ENCODE results near the gene EIF4A3.

EIF4A3 gene

DNA sequence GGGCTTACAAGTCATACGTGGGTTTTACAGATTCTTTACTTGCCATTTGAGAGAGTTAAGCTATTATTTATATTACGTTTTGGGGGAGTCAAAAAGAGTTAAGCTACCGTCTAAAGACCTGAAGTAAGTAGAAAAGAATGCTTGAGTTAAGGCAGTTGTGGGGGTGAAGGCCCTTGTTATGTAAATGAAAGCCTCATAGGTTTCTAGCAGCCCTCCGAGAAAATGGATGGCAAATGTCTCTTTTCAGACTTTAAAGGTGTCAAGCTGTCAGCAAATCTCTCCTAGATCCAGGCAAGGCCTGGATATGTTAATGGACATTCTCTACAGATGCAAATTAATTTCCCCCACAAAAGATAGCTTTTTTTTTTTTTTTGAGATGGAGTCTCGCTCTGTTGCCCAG, 7.2 kb upstream of the EIF4A3 start:
- Histone ChIP-seq H3K27ac (ENCODE audit: low read length) (no peak overlapping the region), H3K4me1 (ENCODE audit: control insufficient read depth, insufficient read depth, low read length) (no peaks in the 10 kb centered on the region), H3K36me3 (ENCODE audit: control insufficient read depth in 2 of 2, insufficient read depth in 2 of 2, low read length in 2 of 2) (no peaks in the 10 kb centered on the region), H3K27me3 (ENCODE audit: control insufficient read depth in 1 of 2, insufficient read depth in 2 of 2, low read length in 2 of 2) (no peaks in the 10 kb centered on the region), H3K4me3 (ENCODE audit: low read length in 2 of 2) (no peak overlapping the region), H3K9ac (ENCODE audit: low read length in 2 of 2) (no peak overlapping the region), H3K9me3 (ENCODE audit: control insufficient read depth in 2 of 2, low read length in 2 of 2) (no peaks in the 10 kb centered on the region)

DNA sequence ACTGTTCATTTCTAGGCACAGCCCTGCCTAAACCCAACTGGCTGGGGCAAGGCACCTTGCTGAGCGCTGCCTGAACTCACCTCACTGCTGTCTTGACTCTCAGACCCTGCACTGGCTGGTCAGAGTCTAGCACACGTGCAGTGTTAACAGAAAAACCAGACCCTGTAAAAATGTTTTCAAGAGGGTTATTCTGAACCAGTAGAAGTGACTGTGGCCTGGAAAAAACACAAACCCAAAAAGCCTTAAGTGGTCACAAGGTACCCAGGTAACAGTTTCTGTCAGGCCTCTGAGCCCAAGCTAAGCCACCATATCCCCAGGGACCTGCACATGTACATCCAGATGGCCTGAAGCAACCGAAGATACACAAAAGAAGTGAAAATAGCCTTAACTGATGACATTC, 6.1 kb upstream of the EIF4A3 start:
- Histone ChIP-seq H3K4me3 (ENCODE audit: low read length in 2 of 2) (no peak overlapping the region), H3K9ac (ENCODE audit: low read length in 2 of 2) (no peak overlapping the region), H3K27me3 (ENCODE audit: control insufficient read depth in 1 of 2, insufficient read depth in 2 of 2, low read length in 2 of 2) (no peaks in the 10 kb centered on the region), H3K27ac (ENCODE audit: low read length) (no peak overlapping the region), H3K9me3 (ENCODE audit: control insufficient read depth in 2 of 2, low read length in 2 of 2) (no peaks in the 10 kb centered on the region), H3K36me3 (ENCODE audit: control insufficient read depth in 2 of 2, insufficient read depth in 2 of 2, low read length in 2 of 2) (no peaks in the 10 kb centered on the region), H3K4me1 (ENCODE audit: control insufficient read depth, insufficient read depth, low read length) (peaks cover 3% of the 10 kb centered on the region)

DNA sequence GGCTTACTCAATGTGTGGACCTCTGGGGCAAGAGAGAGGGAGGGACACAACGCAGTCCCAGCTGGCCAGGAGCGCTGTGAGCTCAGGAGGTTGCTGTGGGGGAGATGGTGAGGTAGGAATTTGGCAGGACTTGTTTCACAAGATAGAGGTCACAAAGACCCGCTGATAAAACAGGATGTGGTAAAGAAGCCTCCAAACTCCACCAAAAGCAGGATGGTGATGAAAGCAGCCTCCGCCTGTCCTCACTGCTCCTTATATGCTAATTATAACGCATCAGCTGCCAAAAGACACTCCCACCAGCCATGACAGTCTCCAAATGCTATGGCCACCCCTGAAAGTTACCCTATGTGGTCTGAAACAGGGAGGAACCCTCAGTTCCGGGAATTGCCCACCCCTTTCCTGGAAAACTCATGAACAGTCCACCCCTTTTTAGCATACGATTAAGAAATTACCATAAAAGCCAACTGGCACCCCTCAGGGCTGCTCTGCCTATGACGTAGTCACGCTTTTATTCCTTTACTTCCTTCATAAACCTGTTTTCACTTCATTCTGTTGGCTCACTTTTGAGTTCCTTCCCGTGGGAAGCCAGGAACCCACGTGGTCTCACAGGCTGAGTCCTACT, 5.3 kb upstream of the EIF4A3 start:
- H3K36me3 ChIP-seq (ENCODE audit: control insufficient read depth in 2 of 2, insufficient read depth in 2 of 2, low read length in 2 of 2) = no peaks in the 10 kb centered on the region
- no peak overlapping the region for H3K27ac ChIP-seq (ENCODE audit: low read length)

DNA sequence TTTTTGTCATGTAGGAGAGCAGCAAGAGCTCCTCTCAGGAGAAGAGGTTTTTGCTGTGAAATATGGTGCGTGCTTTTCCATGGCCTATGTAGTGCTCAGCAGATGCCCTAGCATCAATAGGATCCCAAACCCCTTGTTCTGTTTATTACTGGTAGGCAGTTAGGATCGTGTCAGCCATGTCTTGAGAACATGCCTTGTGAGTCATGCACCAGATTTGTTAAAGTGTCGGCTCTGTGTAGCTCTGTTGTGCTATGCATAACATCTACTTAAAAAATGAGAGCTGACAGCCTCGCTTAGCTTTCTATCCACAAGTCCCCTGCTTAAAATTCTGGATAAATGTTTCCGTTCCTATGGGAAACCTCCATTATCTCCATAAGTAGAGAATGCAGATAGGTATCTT, 4.4 kb upstream of the EIF4A3 start:
- Histone ChIP-seq H3K36me3 (ENCODE audit: control insufficient read depth in 2 of 2, insufficient read depth in 2 of 2, low read length in 2 of 2) (no peaks in the 10 kb centered on the region), H3K27ac (ENCODE audit: low read length) (peak overlapping the region; percentile 37), H3K9ac (ENCODE audit: low read length in 2 of 2) (no peak overlapping the region), H3K4me3 (ENCODE audit: low read length in 2 of 2) (no peak overlapping the region), H3K27me3 (ENCODE audit: control insufficient read depth in 1 of 2, insufficient read depth in 2 of 2, low read length in 2 of 2) (no peaks in the 10 kb centered on the region), H3K4me1 (ENCODE audit: control insufficient read depth, insufficient read depth, low read length) (peaks cover 9% of the 10 kb centered on the region), H3K9me3 (ENCODE audit: control insufficient read depth in 2 of 2, low read length in 2 of 2) (no peaks in the 10 kb centered on the region)

More for the DNA sequence above, 5.3 kb upstream of the EIF4A3 start:
- no peak overlapping the region for H3K4me3 ChIP-seq (ENCODE audit: low read length in 2 of 2)
- no peak overlapping the region for H3K9ac ChIP-seq (ENCODE audit: low read length in 2 of 2)
- H3K4me1 ChIP-seq (ENCODE audit: control insufficient read depth, insufficient read depth, low read length) = peaks cover 9% of the 10 kb centered on the region
- no peaks in the 10 kb centered on the region for H3K27me3 ChIP-seq (ENCODE audit: control insufficient read depth in 1 of 2, insufficient read depth in 2 of 2, low read length in 2 of 2)
- no peaks in the 10 kb centered on the region for H3K9me3 ChIP-seq (ENCODE audit: control insufficient read depth in 2 of 2, low read length in 2 of 2)

DNA sequence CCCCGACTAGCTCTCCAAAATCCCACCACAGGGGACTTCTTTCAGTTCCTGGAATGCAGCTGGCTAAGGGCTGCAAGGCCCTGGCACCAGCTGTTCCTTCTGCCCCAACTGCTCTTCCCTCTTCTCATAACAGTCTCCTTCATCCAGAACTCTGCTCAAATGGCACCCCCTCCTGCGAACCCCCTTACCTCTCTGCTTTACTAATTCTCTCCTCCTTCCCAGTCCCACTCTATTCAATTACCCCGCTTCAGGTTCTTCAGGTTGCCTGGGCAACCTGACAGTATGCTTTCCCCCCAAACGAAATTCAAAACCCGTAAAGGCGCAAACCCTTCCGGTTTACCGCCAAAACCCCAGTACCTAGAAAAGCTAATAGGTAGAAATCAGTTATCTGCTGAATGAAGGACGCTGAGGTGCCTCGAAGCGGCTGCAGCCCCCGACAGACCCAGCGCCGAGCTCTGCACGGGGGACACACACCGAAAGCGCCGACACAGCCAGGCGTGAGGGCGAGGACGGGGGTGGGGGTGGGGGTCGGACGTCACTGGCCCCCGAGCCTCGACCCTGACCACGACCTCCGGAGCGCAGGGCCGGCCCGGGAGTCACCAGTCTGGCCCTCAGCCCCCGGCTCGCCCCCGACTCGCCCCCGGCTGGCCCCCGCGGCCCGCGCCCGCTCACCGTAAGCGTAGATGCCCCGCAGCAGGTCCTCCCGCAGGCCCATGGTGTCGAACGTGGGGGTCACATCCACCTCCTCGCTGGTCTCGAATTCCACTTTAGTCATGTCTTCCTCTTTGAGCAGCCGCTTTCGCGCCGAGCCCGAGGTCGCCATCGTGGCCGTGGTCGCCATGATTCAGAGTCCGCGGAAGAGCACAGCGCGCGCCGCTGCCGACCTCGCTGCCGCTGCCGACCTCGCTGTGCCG, 550 bp downstream of the EIF4A3 start:
- peaks cover 15 to 22% of the 10 kb centered on the region in 2 donors for H3K36me3 ChIP-seq (ENCODE audit: control insufficient read depth in 2 of 2, insufficient read depth in 2 of 2, low read length in 2 of 2)

DNA sequence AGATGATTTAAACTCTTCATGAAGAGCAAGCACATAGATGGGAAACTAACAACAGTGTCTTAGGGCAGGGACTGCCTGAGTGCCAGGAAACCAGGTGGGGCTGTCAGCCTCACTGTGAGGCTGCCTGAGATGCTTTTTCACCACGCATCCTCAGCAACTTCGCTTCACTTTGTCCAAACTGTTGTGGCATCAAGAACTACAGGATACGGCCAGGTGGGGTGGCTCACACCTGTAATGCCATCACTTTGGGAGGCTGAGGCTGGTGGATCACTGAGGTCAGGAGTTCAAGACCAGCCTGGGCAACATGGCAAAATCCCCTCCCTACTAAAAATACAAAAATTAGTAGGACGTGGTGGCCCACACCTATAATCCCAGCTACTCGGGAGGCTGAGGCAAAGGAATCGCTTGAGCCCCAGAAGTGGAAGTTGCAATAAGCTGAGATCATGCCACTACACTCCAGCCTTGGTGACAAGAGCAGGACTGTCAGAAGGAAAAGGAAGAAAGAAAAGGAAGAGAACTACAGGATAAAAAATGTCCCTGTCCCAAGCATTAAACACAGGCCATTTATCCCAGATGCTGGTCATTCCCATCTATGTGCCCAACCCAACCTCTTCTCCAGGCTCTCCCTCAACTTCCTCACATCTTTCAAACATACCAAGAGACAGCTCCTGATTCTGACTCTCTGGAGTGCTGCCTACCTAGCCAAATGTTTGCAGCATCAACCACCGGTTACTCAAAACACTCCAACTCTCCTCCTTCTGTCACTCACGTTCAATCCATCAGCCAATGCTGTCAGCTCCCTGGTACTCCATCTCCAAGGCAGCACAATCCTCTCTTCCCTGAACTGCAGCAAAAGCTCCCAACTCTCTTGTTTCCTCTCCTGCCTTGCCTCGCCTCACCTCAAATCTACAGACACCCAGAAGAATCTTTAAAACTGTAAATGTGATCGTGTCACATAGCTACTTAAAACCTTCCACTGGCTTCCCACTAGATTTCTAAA, 1.6 kb downstream of the EIF4A3 start:
- Histone ChIP-seq H3K9ac (ENCODE audit: low read length in 2 of 2) (peak overlapping the region; percentile 64 to 86), H3K4me1 (ENCODE audit: control insufficient read depth, insufficient read depth, low read length) (peaks cover 22% of the 10 kb centered on the region), H3K27ac (ENCODE audit: low read length) (peak overlapping the region; percentile 85), H3K4me3 (ENCODE audit: low read length in 2 of 2) (peak overlapping the region; percentile 92 to 93), H3K27me3 (ENCODE audit: control insufficient read depth in 1 of 2, insufficient read depth in 2 of 2, low read length in 2 of 2) (no peaks in the 10 kb centered on the region), H3K36me3 (ENCODE audit: control insufficient read depth in 2 of 2, insufficient read depth in 2 of 2, low read length in 2 of 2) (peaks cover 18 to 26% of the 10 kb centered on the region in 2 donors), H3K9me3 (ENCODE audit: control insufficient read depth in 2 of 2, low read length in 2 of 2) (no peaks in the 10 kb centered on the region)

More for the DNA sequence above, 550 bp downstream of the EIF4A3 start:
- H3K27me3 ChIP-seq (ENCODE audit: control insufficient read depth in 1 of 2, insufficient read depth in 2 of 2, low read length in 2 of 2) = no peaks in the 10 kb centered on the region
- peaks cover 22% of the 10 kb centered on the region for H3K4me1 ChIP-seq (ENCODE audit: control insufficient read depth, insufficient read depth, low read length)
- H3K27ac ChIP-seq (ENCODE audit: low read length) = peak overlapping the region; percentile 85
- no peaks in the 10 kb centered on the region for H3K9me3 ChIP-seq (ENCODE audit: control insufficient read depth in 2 of 2, low read length in 2 of 2)
- peak overlapping the region; percentile 64 to 86 for H3K9ac ChIP-seq (ENCODE audit: low read length in 2 of 2)
- peak overlapping the region; percentile 92 to 93 for H3K4me3 ChIP-seq (ENCODE audit: low read length in 2 of 2)

DNA sequence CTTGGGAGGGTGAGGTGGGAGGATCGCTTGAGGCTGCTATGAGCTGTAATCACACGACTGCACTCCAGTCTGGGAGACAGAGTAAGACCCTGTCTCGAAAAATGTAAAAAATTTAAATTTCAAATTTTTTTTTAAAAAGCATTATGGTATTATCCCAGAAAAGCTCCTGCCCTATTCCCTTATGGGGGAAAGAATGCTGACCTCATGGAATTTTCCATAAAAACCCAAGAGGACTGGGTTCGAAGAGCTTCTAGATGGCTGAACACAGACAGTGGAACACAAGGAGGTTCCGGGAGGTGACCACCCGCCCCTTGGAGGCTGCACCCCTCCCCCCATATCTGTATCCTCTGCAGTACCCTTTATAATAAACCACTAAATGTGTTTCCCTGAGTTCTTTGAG, 4.0 kb downstream of the EIF4A3 start:
- Histone ChIP-seq H3K4me3 (ENCODE audit: low read length in 2 of 2) (no peak overlapping the region), H3K27ac (ENCODE audit: low read length) (no peak overlapping the region), H3K4me1 (ENCODE audit: control insufficient read depth, insufficient read depth, low read length) (peaks cover 18% of the 10 kb centered on the region), H3K9me3 (ENCODE audit: control insufficient read depth in 2 of 2, low read length in 2 of 2) (no peaks in the 10 kb centered on the region), H3K27me3 (ENCODE audit: control insufficient read depth in 1 of 2, insufficient read depth in 2 of 2, low read length in 2 of 2) (no peaks in the 10 kb centered on the region), H3K9ac (ENCODE audit: low read length in 2 of 2) (no peak overlapping the region), H3K36me3 (ENCODE audit: control insufficient read depth in 2 of 2, insufficient read depth in 2 of 2, low read length in 2 of 2) (peaks cover 39 to 47% of the 10 kb centered on the region in 2 donors)

DNA sequence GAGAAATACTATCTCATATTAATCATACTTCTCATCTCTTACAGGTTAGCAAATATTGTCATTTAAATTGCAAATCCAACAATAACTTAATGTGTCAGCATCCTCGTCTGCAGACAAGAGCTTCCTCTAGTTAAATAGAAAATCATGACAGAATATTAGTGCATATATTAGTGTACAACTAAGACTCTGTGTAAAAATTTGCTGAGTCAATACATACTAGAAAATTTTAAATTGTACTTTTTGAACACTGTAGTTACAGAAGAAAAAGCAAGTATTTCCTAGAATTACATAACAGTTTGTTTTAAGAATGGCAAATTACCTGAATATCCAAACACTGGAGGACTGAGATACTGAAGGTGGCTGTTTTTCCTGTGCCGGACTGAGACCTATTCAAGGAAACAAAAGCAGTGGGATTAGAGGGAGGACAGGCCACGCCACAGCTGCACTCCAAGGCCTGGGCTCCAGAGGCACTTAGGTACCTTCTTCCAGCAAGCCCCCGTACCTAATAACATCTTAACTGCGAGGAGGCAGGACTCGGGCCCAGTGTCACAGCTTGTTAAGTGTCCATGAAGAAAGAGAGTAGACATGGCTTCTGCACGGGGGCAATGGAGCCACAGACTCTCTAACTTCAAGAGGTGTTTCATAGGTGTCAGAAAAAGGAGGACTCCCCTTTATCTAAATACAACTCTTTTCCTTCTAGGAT, 5.3 kb downstream of the EIF4A3 start:
- Histone ChIP-seq H3K9me3 (ENCODE audit: control insufficient read depth in 2 of 2, low read length in 2 of 2) (no peaks in the 10 kb centered on the region), H3K27ac (ENCODE audit: low read length) (no peak overlapping the region), H3K4me3 (ENCODE audit: low read length in 2 of 2) (no peak overlapping the region), H3K9ac (ENCODE audit: low read length in 2 of 2) (no peak overlapping the region), H3K36me3 (ENCODE audit: control insufficient read depth in 2 of 2, insufficient read depth in 2 of 2, low read length in 2 of 2) (peaks cover 50 to 59% of the 10 kb centered on the region in 2 donors), H3K4me1 (ENCODE audit: control insufficient read depth, insufficient read depth, low read length) (peaks cover 13% of the 10 kb centered on the region), H3K27me3 (ENCODE audit: control insufficient read depth in 1 of 2, insufficient read depth in 2 of 2, low read length in 2 of 2) (no peaks in the 10 kb centered on the region)

DNA sequence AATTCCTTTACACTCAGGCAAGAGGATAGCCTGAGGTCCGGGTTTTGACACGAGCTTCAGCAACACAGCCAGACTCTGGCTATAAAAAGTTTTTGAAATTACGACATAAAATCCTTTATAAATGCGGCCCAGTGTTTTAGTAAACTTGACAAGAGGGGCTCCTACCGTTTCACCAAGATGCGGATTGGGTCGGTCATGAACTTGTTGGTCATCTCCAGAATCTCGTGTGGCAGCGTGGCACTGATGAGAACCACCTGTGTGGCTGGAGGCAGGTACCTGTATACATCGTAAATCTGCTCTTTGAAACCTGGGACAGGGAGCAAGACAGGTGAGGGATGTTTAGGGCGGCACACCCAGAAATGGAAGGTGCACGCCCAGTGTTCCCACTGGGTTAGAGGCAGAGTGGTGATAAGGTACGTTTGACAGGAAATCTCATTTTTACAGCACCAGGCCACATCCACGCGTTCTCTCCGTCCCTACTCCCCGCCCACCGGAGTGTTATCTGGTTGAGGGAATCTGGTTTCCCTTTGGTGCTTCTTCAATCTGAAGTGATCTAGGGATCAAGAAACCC, 8.0 kb downstream of the EIF4A3 start:
- peaks cover 69 to 71% of the 10 kb centered on the region in 2 donors for H3K36me3 ChIP-seq (ENCODE audit: control insufficient read depth in 2 of 2, insufficient read depth in 2 of 2, low read length in 2 of 2)
- H3K9me3 ChIP-seq (ENCODE audit: control insufficient read depth in 2 of 2, low read length in 2 of 2) = no peaks in the 10 kb centered on the region
- H3K27me3 ChIP-seq (ENCODE audit: control insufficient read depth in 1 of 2, insufficient read depth in 2 of 2, low read length in 2 of 2) = no peaks in the 10 kb centered on the region
- H3K4me3 ChIP-seq (ENCODE audit: low read length in 2 of 2) = no peak overlapping the region
- H3K9ac ChIP-seq (ENCODE audit: low read length in 2 of 2) = no peak overlapping the region
- H3K27ac ChIP-seq (ENCODE audit: low read length) = no peak overlapping the region
- H3K4me1 ChIP-seq (ENCODE audit: control insufficient read depth, insufficient read depth, low read length) = no peaks in the 10 kb centered on the region

All from stomach smooth muscle (tissue), 2 donors.